H1 (cell line): ENCODE measurements around the gene FRMPD2. TPM values are rescaled to one million over a fixed set of nuclear protein-coding genes. Genes with fewer than 3 reads are reported as not detected.

Source experiments
- CTCF ChIA-PET: fragments of 300-600 bp; sonication (Branson Sonifier 250); formaldehyde crosslinking; loops from one replicate; lab custom pipeline; 2021; ENCODE audit not compliant: partially characterized antibody; lab: Charles Lee
- POLR2A ChIA-PET: fragments of 300-600 bp; sonication (Branson Sonifier 250); formaldehyde crosslinking; loops from one replicate; lab custom pipeline; 2021; ENCODE audit warnings: inconsistent platforms; ENCODE audit not compliant: partially characterized antibody; lab: Charles Lee
- DNase-seq, 2 experiments: peaks; one replicate each; pipeline versions ENCODE4 v3.0.0 to v3.0.0-alpha.2; 2010 to 2022; ENCODE audit warnings: low spot score in 2 of 2, low read depth in 1 of 2, mixed read lengths in 1 of 2
- FAIRE-seq: peaks from 2 replicates; lab custom pipeline; 2011; peaks lifted over from hg19 to GRCh38; lab: Jason Lieb, UNC
- H2AFZ ChIP-seq: 2 replicates; pipeline ENCODE4 v1.8.1; 2012; ENCODE audit warnings: low read length, inconsistent platforms
- H2AK5ac ChIP-seq: 2 replicates; pipeline ENCODE4 v1.6.1; 2013; ENCODE audit warnings: low read depth, low read length
- H2BK120ac ChIP-seq: replicated peaks from 2 replicates; pipeline ENCODE3; 2013; ENCODE audit warnings: low read depth, low read length, inconsistent platforms
- H2BK12ac ChIP-seq: 2 replicates; pipeline ENCODE4 v1.6.1; 2013; ENCODE audit warnings: low read depth, low read length
- H2BK15ac ChIP-seq: 2 replicates; pipeline ENCODE4 v1.6.1; 2013; ENCODE audit warnings: low read length
- H2BK20ac ChIP-seq: 2 replicates; pipeline ENCODE4 v1.6.1; 2013; ENCODE audit warnings: low read length
- H2BK5ac ChIP-seq: 2 replicates; pipeline ENCODE4 v1.6.1; 2013; ENCODE audit warnings: low read depth, low read length
- H3K14ac ChIP-seq: 2 replicates; pipeline ENCODE4 v1.6.1; 2013; ENCODE audit warnings: inconsistent platforms; ENCODE audit not compliant: insufficient read length
- H3K18ac ChIP-seq: 2 replicates; pipeline ENCODE4 v1.6.1; 2013; ENCODE audit warnings: low read length; ENCODE audit errors: extremely low read depth
- H3K23ac ChIP-seq: 2 replicates; pipeline ENCODE4 v1.6.1; 2013; ENCODE audit warnings: inconsistent platforms; ENCODE audit not compliant: insufficient read length
- H3K23me2 ChIP-seq: 2 replicates; pipeline ENCODE4 v1.6.1; 2013; ENCODE audit warnings: low read depth, low read length
- H3K27ac ChIP-seq: 2 replicates; pipeline ENCODE4 v1.6.1; 2011; ENCODE audit warnings: low read depth, low read length, inconsistent platforms
- H3K27me3 ChIP-seq, 4 experiments: replicated peaks in 1 of 4; 1 replicate in 1 of 4; 2 replicates in 3 of 4; pipeline versions ENCODE4 v1.6.1 to v1.8.1; 2011 to 2013; ENCODE audit warnings: low read length in 3 of 4, mild to moderate bottlenecking in 3 of 4, inconsistent platforms in 2 of 4, mixed read lengths in 2 of 4, moderate library complexity in 1 of 4; ENCODE audit not compliant: control insufficient read depth in 3 of 4, insufficient read depth in 3 of 4; ENCODE audit errors: extremely low read depth in 1 of 4
- H3K36me3 ChIP-seq, 4 experiments: 2 replicates each; pipeline versions ENCODE4 v1.6.1 to v1.8.1; 2011 to 2013; ENCODE audit warnings: mild to moderate bottlenecking in 4 of 4, low read length in 3 of 4, moderate library complexity in 2 of 4, control low read depth in 1 of 4, inconsistent platforms in 1 of 4; ENCODE audit not compliant: insufficient read depth in 4 of 4, control insufficient read depth in 2 of 4
- H3K4ac ChIP-seq: replicated peaks from 2 replicates; pipeline ENCODE3; 2013; ENCODE audit warnings: low read length, low read depth, mixed read lengths, inconsistent platforms; ENCODE audit not compliant: insufficient read length
- H3K4me1 ChIP-seq, 4 experiments: replicated peaks in 1 of 4; 1 replicate in 1 of 4; 2 replicates in 3 of 4; pipeline versions ENCODE4 v1.6.1 to v1.8.1; 2011 to 2013; ENCODE audit warnings: low read length in 3 of 4, inconsistent platforms in 2 of 4, mixed read lengths in 1 of 4; ENCODE audit not compliant: insufficient read depth in 4 of 4, control insufficient read depth in 3 of 4
- H3K4me2 ChIP-seq, 2 experiments: 2 replicates each; pipeline versions ENCODE4 v1.6.1 to v1.8.1; 2011 to 2013; ENCODE audit warnings: low read depth in 2 of 2, low read length in 2 of 2, control low read depth in 1 of 2, inconsistent platforms in 1 of 2, mild to moderate bottlenecking in 1 of 2; ENCODE audit not compliant: insufficient read depth in 1 of 2
- H3K4me3 ChIP-seq, 4 experiments: fragments of 200-600, 300-600 bp in 1 of 4; sonication (generic), shearing (Covaris generic), sonication (Bioruptor Twin) in 1 of 4; 2 replicates each; pipeline versions ENCODE4 v1.5.1 to v1.8.1; 2011 to 2016; ENCODE audit warnings: low read length in 4 of 4, low read depth in 3 of 4, control low read depth in 2 of 4, inconsistent platforms in 2 of 4, mild to moderate bottlenecking in 2 of 4, mixed read lengths in 1 of 4, moderate library complexity in 1 of 4; ENCODE audit not compliant: insufficient read depth in 2 of 4; ENCODE audit errors: extremely low read depth in 1 of 4
- H3K56ac ChIP-seq: replicated peaks from 2 replicates; pipeline ENCODE3; 2013; ENCODE audit warnings: low read depth, mild to moderate bottlenecking, mixed read lengths, low read length, inconsistent platforms; ENCODE audit not compliant: insufficient read length
- H3K79me1 ChIP-seq: 2 replicates; pipeline ENCODE4 v1.6.1; 2013; ENCODE audit warnings: low read depth, low read length, control low read depth
- H3K79me2 ChIP-seq, 2 experiments: 2 replicates each; pipeline versions ENCODE4 v1.6.1 to v1.8.1; 2012 to 2013; ENCODE audit warnings: low read length in 2 of 2, mild to moderate bottlenecking in 2 of 2, inconsistent platforms in 1 of 2; ENCODE audit not compliant: insufficient read depth in 2 of 2, control insufficient read depth in 1 of 2
- H3K9ac ChIP-seq, 4 experiments: replicated peaks in 1 of 4; 1 replicate in 1 of 4; 2 replicates in 3 of 4; pipeline versions ENCODE4 v1.6.1 to v1.8.1; 2011 to 2013; ENCODE audit warnings: low read depth in 3 of 4, low read length in 3 of 4, control low read depth in 2 of 4, mild to moderate bottlenecking in 2 of 4, moderate library complexity in 2 of 4, inconsistent platforms in 1 of 4; ENCODE audit errors: extremely low read depth in 1 of 4
- H3K9me3 ChIP-seq, 2 experiments: 2 replicates each; pipeline versions ENCODE4 v1.6.1 to v1.8.1; 2012 to 2013; ENCODE audit warnings: mild to moderate bottlenecking in 2 of 2, moderate library complexity in 2 of 2, control low read depth in 1 of 2, inconsistent platforms in 1 of 2, low read depth in 1 of 2, low read length in 1 of 2, mixed read lengths in 1 of 2; ENCODE audit not compliant: insufficient read depth in 2 of 2
- H4K20me1 ChIP-seq, 2 experiments: replicated peaks in 1 of 2; 2 replicates each; pipeline versions ENCODE3 to v1.8.1; 2011 to 2013; ENCODE audit warnings: inconsistent platforms in 2 of 2, low read length in 2 of 2, mild to moderate bottlenecking in 1 of 2; ENCODE audit not compliant: insufficient read depth in 2 of 2, control insufficient read depth in 1 of 2
- H4K5ac ChIP-seq: 2 replicates; pipeline ENCODE4 v1.6.1; 2013; ENCODE audit warnings: low read length, low read depth, mixed read lengths, inconsistent platforms; ENCODE audit not compliant: insufficient read length
- H4K8ac ChIP-seq: 2 replicates; pipeline ENCODE4 v1.8.0; 2013; ENCODE audit warnings: mild to moderate bottlenecking, moderate library complexity, low read length, inconsistent platforms; ENCODE audit not compliant: insufficient read depth; ENCODE audit errors: extremely low read depth
- H4K91ac ChIP-seq: replicated peaks from 2 replicates; pipeline ENCODE3; 2013; ENCODE audit warnings: low read length, mixed read lengths, inconsistent platforms; ENCODE audit not compliant: insufficient read length
- HDAC6 ChIP-seq: IDR thresholded peaks from one replicate; pipeline ENCODE4 v1.7.1; 2012; ENCODE audit warnings: low read depth, mild to moderate bottlenecking, inconsistent platforms, low read length, moderate library complexity
- RFX5 ChIP-seq: IDR thresholded peaks from 2 replicates; pipeline ENCODE4 v1.6.1; 2011; ENCODE audit warnings: low read depth, low read length, improper control_type of control experiment, borderline replicate concordance
- WGBS, 2 experiments: shearing (Covaris generic) in 1 of 2; methylation state at CpG; one replicate each; pipeline versions ENCODE4 v1.1.6 to v1.1.7; 2013 to 2015; ENCODE audit warnings: low lambda C conversion rate in 2 of 2, mixed read lengths in 2 of 2, inconsistent platforms in 1 of 2, low coverage in 1 of 2, missing lambda C conversion rate in 1 of 2; ENCODE audit not compliant: insufficient replicate concordance in 2 of 2, insufficient coverage in 1 of 2, insufficient read length in 1 of 2; ENCODE audit errors: extremely low coverage in 1 of 2, missing lambda C conversion rate in 1 of 2; 5-methylcytosine and 5-hydroxymethylcytosine counted together
- polyA plus RNA-seq, 7 experiments: library from polyadenylated mRNA; depleted of rRNA in 3 of 7; stranded (reverse) in 5 of 7; unstranded in 2 of 7; fragments of >200 nt in 5 of 7; fragments of 200-250 nt in 2 of 7; gene quantifications; 1 replicate in 5 of 7; 2 replicates in 1 of 7; 4 replicates in 1 of 7; pipeline versions ENCODE4 v1.2.1 to v1.2.3, GENCODE V29; 2011 to 2013; ENCODE audit warnings: missing spikeins in 2 of 7, mixed read lengths in 2 of 7
- total RNA-seq: library from RNA; stranded (reverse); fragmentation: NEBNext Ultra II Directional; extraction: Animal tissue kit (Norgen Biotek cat#: 25700); gene quantifications from 2 replicates; pipeline ENCODE4 v1.2.1, GENCODE V29; 2021

The FRMPD2 gene
- total and polyA plus RNA-seq, 2 of the 8 experiments (the other 6 are each of a cell fraction or from before 2014, with no cell fraction given): 0.07 to 0.47 TPM

DNA sequence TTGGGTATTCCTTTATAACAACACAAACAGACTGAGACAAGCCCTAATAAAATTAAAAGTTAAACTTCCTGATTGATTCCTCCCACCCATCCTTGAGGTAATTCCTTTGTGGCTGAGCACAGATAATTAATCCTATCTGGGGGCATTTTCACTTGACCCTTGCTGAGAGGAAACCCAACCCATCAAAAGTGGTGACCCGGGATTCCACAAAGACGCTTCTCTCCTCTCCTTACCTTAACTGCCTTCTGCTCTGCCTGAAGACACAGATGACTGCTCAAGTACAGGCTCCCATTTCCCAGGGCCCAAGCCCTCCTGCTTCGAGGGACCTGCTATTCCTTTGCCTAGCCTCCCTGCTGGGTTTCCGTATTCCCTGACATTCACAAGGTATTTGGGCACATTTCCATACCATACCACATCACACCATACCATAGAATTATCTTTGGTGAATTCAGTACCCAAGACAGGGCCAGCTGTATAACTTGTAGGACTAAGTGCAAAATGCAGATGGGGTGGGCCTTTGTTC lies 22.1 kb upstream of the FRMPD2 start:
- no peak for FAIRE-seq
- no peak overlapping the region for H3K4ac ChIP-seq
- no peak for TF ChIP-seq RFX5
- TF ChIP-seq HDAC6: no peak

More for the DNA sequence above, 22.1 kb upstream of the FRMPD2 start:
- no peak overlapping the region for H3K56ac ChIP-seq
- WGBS, 2 experiments: 74% methylated on average over 4 of the region's 4 CpGs; no CpG with 5 or more reads in 1 of the 2 experiments
- no peak overlapping the region for H2BK15ac ChIP-seq
- no peak overlapping the region for H4K8ac ChIP-seq
- H2BK120ac ChIP-seq: no peak overlapping the region
- H3K79me1 ChIP-seq: no peaks in the 10 kb centered on the region
- H2BK5ac ChIP-seq: no peak overlapping the region
- H3K27me3 ChIP-seq: no peaks in the 10 kb centered on the region
- no peaks in the 10 kb centered on the region for H4K20me1 ChIP-seq
- no peak overlapping the region for H3K18ac ChIP-seq
- no peak overlapping the region for H3K27ac ChIP-seq
- no peak overlapping the region for H2AK5ac ChIP-seq
- no peak overlapping the region for H3K9ac ChIP-seq
- H4K91ac ChIP-seq: no peak overlapping the region
- no peaks in the 10 kb centered on the region for H3K79me2 ChIP-seq
- no peaks in the 10 kb centered on the region; a peak in 1 of 7 replicates for H3K4me1 ChIP-seq
- ChIA-PET POLR2A (no interaction called here), CTCF (no interaction called here)
- no peak overlapping the region for H3K23ac ChIP-seq
- H2AFZ ChIP-seq: no peak overlapping the region
- H3K23me2 ChIP-seq: no peaks in the 10 kb centered on the region
- H4K5ac ChIP-seq: no peak overlapping the region
- H3K4me3 ChIP-seq: no peak overlapping the region
- H3K9me3 ChIP-seq: no peaks in the 10 kb centered on the region
- no peak overlapping the region for H2BK12ac ChIP-seq
- H3K14ac ChIP-seq: no peak overlapping the region
- H3K4me2 ChIP-seq: no peak overlapping the region
- no peak for DNase-seq
- no peak overlapping the region for H2BK20ac ChIP-seq
- H3K36me3 ChIP-seq: no peaks in the 10 kb centered on the region
